Measurements from ENCODE around the gene EPN3.

DNA sequence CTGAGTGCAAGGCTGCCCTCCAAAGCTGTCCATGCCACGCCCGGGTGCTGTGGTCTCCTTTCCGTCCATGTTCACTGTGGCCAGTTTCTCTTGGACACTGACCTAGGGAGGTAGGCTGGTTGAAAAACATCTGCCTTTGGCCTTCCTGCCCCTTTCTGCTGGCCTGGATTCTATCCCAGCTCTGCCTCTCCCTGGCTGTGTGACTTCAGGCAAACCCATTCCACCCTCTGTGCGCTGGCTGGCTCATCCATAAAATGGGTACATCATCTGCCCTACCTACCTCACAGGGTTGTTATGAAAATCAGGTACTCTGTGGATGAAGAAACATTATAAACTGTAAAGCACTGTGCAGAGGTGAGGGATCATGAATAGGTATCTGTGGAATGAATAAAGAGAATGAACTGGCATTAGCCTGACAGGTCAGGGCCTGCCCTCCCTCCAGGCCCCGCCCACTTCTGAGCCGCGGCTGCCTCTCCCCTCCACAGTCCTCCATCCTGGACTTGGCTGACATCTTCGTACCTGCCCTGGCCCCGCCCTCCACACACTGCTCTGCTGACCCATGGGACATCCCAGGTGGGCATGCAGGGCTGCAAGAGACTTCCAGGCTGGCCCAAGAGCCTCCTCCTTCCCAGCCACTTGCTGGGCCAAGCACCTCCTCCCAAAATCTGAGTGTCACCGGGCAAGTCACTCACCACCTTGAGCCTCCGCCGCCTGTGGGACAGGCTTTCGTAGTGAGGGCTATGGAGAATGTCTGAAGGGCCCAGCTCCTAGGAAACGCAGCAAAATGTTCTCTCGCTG, 7.4 kb downstream of the EPN3 start:
- TF ChIP-seq, protein P1, sequence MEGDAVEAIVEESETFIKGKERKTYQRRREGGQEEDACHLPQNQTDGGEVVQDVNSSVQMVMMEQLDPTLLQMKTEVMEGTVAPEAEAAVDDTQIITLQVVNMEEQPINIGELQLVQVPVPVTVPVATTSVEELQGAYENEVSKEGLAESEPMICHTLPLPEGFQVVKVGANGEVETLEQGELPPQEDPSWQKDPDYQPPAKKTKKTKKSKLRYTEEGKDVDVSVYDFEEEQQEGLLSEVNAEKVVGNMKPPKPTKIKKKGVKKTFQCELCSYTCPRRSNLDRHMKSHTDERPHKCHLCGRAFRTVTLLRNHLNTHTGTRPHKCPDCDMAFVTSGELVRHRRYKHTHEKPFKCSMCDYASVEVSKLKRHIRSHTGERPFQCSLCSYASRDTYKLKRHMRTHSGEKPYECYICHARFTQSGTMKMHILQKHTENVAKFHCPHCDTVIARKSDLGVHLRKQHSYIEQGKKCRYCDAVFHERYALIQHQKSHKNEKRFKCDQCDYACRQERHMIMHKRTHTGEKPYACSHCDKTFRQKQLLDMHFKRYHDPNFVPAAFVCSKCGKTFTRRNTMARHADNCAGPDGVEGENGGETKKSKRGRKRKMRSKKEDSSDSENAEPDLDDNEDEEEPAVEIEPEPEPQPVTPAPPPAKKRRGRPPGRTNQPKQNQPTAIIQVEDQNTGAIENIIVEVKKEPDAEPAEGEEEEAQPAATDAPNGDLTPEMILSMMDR (IDR thresholded peaks at IDR 0.05), result no peak
- no peak for TF ChIP-seq POLR2A (IDR thresholded peaks at IDR 0.05)

All from heart left ventricle (tissue), 13 donors.